Esophagus (tissue), 2 donors: ENCODE data around the gene FNBP1. TPM values are rescaled to one million over a fixed set of nuclear protein-coding genes. Genes with fewer than 3 reads are reported as not detected.

Experiments used
- H3K27ac ChIP-seq, 2 donors: one replicate each; pipeline ENCODE4 v1.5.1; 2013; ENCODE audit warnings: low read depth in 2 of 2, mild to moderate bottlenecking in 2 of 2, inconsistent platforms in 1 of 2, low read length in 1 of 2, moderate library complexity in 1 of 2
- H3K27me3 ChIP-seq, 2 donors: one replicate each; pipeline ENCODE4 v1.6.1; 2013; ENCODE audit warnings: low read length in 2 of 2, control low read depth in 1 of 2, mild to moderate bottlenecking in 1 of 2; ENCODE audit not compliant: insufficient read depth in 2 of 2, control insufficient read depth in 1 of 2
- H3K36me3 ChIP-seq, 2 donors: one replicate each; pipeline ENCODE4 v1.6.1; 2013; ENCODE audit warnings: low read length in 1 of 2; ENCODE audit not compliant: control insufficient read depth in 2 of 2, insufficient read depth in 2 of 2
- H3K4me1 ChIP-seq, 2 donors: one replicate each; pipeline ENCODE4 v1.6.1; 2013; ENCODE audit warnings: low read length in 1 of 2; ENCODE audit not compliant: control insufficient read depth in 2 of 2, insufficient read depth in 2 of 2
- H3K4me3 ChIP-seq, 2 donors: one replicate each; pipeline ENCODE4 v1.5.1; 2013; ENCODE audit warnings: low read length in 2 of 2, mild to moderate bottlenecking in 2 of 2, low read depth in 1 of 2, moderate library complexity in 1 of 2
- H3K9me3 ChIP-seq, 2 donors: one replicate each; pipeline ENCODE4 v1.6.1; 2013; ENCODE audit warnings: mild to moderate bottlenecking in 2 of 2, low read depth in 1 of 2, low read length in 1 of 2, moderate library complexity in 1 of 2; ENCODE audit not compliant: control insufficient read depth in 2 of 2, insufficient read depth in 1 of 2
- WGBS, 2 donors: extraction: QIAGEN DNeasy Blood & Tissue Kit; methylation state at CpG; one replicate each; pipeline ENCODE4 v1.1.7; 2013; 5-methylcytosine and 5-hydroxymethylcytosine counted together
- polyA plus RNA-seq, 2 donors: library from polyadenylated mRNA; stranded (reverse); fragments of 200-250 nt; gene quantifications; one replicate each; pipeline ENCODE4 v1.2.3, GENCODE V29; 2013
- donor health status: healthy with polysubstance abuse.
- donor health status: Bipolar disorder and iron deficiency.

FNBP1 gene
- polyA plus RNA-seq, 2 donors, result 16.1 to 19.1 TPM

- Histone ChIP-seq H3K4me3 (no peak overlapping the region), H3K36me3 (no peaks in the 10 kb centered on the region), H3K27ac (no peak overlapping the region), H3K9me3 (no peaks in the 10 kb centered on the region), H3K4me1 (peaks cover 3 to 4% of the 10 kb centered on the region in 2 donors), H3K27me3 (no peaks in the 10 kb centered on the region)
Measured at GRCh38 chr9:130036099-130036498, 6.9 kb downstream of the FNBP1 start.

- Histone ChIP-seq H3K27me3 (no peaks in the 10 kb centered on the region), H3K4me3 (no peak overlapping the region), H3K36me3 (no peaks in the 10 kb centered on the region), H3K9me3 (no peaks in the 10 kb centered on the region), H3K4me1 (peaks cover 4% of the 10 kb centered on the region in 2 donors), H3K27ac (peak overlapping the region in 1 of 2 donors; percentile 37)
- WGBS, 2 donors, result 20 to 48% methylated on average over 1 of the region's 1 CpG
Measured at GRCh38 chr9:130034570-130034969, 8.4 kb downstream of the FNBP1 start.

GRCh38 chr9:130030651-130031127 is 12.3 kb downstream of the FNBP1 start:
- 62% methylated on average over 3 of the region's 3 CpGs for WGBS, 2 donors
- no peaks in the 10 kb centered on the region for H3K27me3 ChIP-seq
- H3K4me3 ChIP-seq, result no peak overlapping the region
- peak overlapping the region in 1 of 2 donors; percentile 43 for H3K27ac ChIP-seq
- no peaks in the 10 kb centered on the region for H3K9me3 ChIP-seq
- peaks cover 4% of the 10 kb centered on the region in 2 donors for H3K4me1 ChIP-seq
- H3K36me3 ChIP-seq, result no peaks in the 10 kb centered on the region

GRCh38 chr9:130029223-130029973 is 13.6 kb downstream of the FNBP1 start:
- no peaks in the 10 kb centered on the region for H3K27me3 ChIP-seq
- WGBS, 2 donors, result 68 to 70% methylated on average over 10 of the region's 10 CpGs
- H3K36me3 ChIP-seq, result no peaks in the 10 kb centered on the region
- H3K9me3 ChIP-seq, result no peaks in the 10 kb centered on the region
- peak overlapping the region in 1 of 2 donors; percentile 64 for H3K27ac ChIP-seq
- no peak overlapping the region for H3K4me3 ChIP-seq
- peaks cover 0 to 2% of the 10 kb centered on the region in 2 donors for H3K4me1 ChIP-seq

GRCh38 chr9:130028493-130029222 is 14.3 kb downstream of the FNBP1 start:
- H3K27ac ChIP-seq, result peak overlapping the region in 1 of 2 donors; percentile 41
- peaks cover 0 to 2% of the 10 kb centered on the region in 2 donors for H3K4me1 ChIP-seq
- WGBS, 2 donors, result 28 to 37% methylated on average over 6 of the region's 6 CpGs

GRCh38 chr9:130027533-130028365 is 15.2 kb downstream of the FNBP1 start:
- Histone ChIP-seq H3K27ac (peak overlapping the region in 1 of 2 donors; percentile 41), H3K27me3 (no peaks in the 10 kb centered on the region), H3K36me3 (no peaks in the 10 kb centered on the region), H3K9me3 (no peaks in the 10 kb centered on the region), H3K4me1 (peaks cover 5 to 6% of the 10 kb centered on the region in 2 donors), H3K4me3 (no peak overlapping the region)
- WGBS, 2 donors, result 81% methylated on average over 9 of the region's 9 CpGs

More at GRCh38 chr9:130028493-130029222, 14.3 kb downstream of the FNBP1 start:
- no peaks in the 10 kb centered on the region for H3K36me3 ChIP-seq
- H3K4me3 ChIP-seq, result no peak overlapping the region
- no peaks in the 10 kb centered on the region for H3K27me3 ChIP-seq
- no peaks in the 10 kb centered on the region for H3K9me3 ChIP-seq

GRCh38 chr9:130026583-130027340 is 16.2 kb downstream of the FNBP1 start:
- Histone ChIP-seq H3K4me3 (no peak overlapping the region), H3K4me1 (peaks cover 6 to 7% of the 10 kb centered on the region in 2 donors), H3K36me3 (no peaks in the 10 kb centered on the region), H3K27ac (no peak overlapping the region), H3K27me3 (no peaks in the 10 kb centered on the region), H3K9me3 (no peaks in the 10 kb centered on the region)
- WGBS, 2 donors, result 81 to 90% methylated on average over 2 of the region's 2 CpGs

GRCh38 chr9:130024597-130024994 is 18.4 kb downstream of the FNBP1 start:
- H3K4me1 ChIP-seq, result peaks cover 4 to 7% of the 10 kb centered on the region in 2 donors
- no peaks in the 10 kb centered on the region for H3K36me3 ChIP-seq

More at GRCh38 chr9:130024597-130024994, 18.4 kb downstream of the FNBP1 start:
- H3K4me3 ChIP-seq, result no peak overlapping the region
- no peaks in the 10 kb centered on the region for H3K9me3 ChIP-seq
- no peaks in the 10 kb centered on the region for H3K27me3 ChIP-seq
- no peak overlapping the region for H3K27ac ChIP-seq
- WGBS, 2 donors, result 48 to 59% methylated on average over 5 of the region's 5 CpGs
